MCF 10A (cell line): ENCODE data around the gene MON1B. TPM values are rescaled to one million over a fixed set of nuclear protein-coding genes. Genes with fewer than 3 reads are reported as not detected.

Source experiments
- BruUV-seq: library from RNA; stranded (reverse); fragments of 400-500 nt; replicated peaks from 2 replicates; lab custom pipeline; 2021; lab: Mats Ljungman, UMichigan
- CTCF ChIA-PET: fragments of 300-600 bp; sonication (Branson Sonifier 250); formaldehyde crosslinking; extraction: SDS; loops from one replicate; lab custom pipeline; 2021; ENCODE audit warnings: antibody characterized with exemption, inconsistent platforms; lab: Yijun Ruan, JAX
- POLR2A ChIA-PET: fragments of 300-600, 350-650 bp; sonication (Branson Sonifier 250); formaldehyde crosslinking; extraction: SDS; loops from one replicate; lab custom pipeline; 2020; ENCODE audit warnings: antibody characterized with exemption, inconsistent platforms; lab: Yijun Ruan, JAX
- DNase-seq: peaks from one replicate; pipeline ENCODE4 v3.0.0-alpha.2; 2018; ENCODE audit not compliant: unreplicated experiment
- H3K27ac Mint-ChIP-seq: one replicate; pipeline ENCODE4 v1.8.0; 2022; ENCODE audit warnings: mild to moderate bottlenecking, low read depth, mixed read lengths; ENCODE audit not compliant: unreplicated experiment
- H3K27me3 Mint-ChIP-seq: one replicate; pipeline ENCODE4 v1.8.0; 2022; ENCODE audit warnings: mixed read lengths; ENCODE audit not compliant: insufficient read depth, unreplicated experiment
- H3K36me3 Mint-ChIP-seq: one replicate; pipeline ENCODE4 v1.8.0; 2022; ENCODE audit warnings: mild to moderate bottlenecking, moderate library complexity, mixed read lengths; ENCODE audit not compliant: insufficient read depth, unreplicated experiment
- H3K4me1 Mint-ChIP-seq: one replicate; pipeline ENCODE4 v1.8.0; 2022; ENCODE audit warnings: mixed read lengths; ENCODE audit not compliant: insufficient read depth, unreplicated experiment
- H3K4me3 Mint-ChIP-seq: one replicate; pipeline ENCODE4 v1.8.0; 2022; ENCODE audit warnings: mild to moderate bottlenecking, moderate library complexity, mixed read lengths; ENCODE audit not compliant: unreplicated experiment
- H3K9me3 Mint-ChIP-seq: one replicate; pipeline ENCODE4 v1.8.0; 2022; ENCODE audit warnings: mixed read lengths; ENCODE audit not compliant: unreplicated experiment
- CTCF ChIP-seq: fragments of 200-600 bp; IDR thresholded peaks from one replicate; pipeline ENCODE4 v1.8.0; 2022; ENCODE audit warnings: antibody characterized with exemption, mild to moderate bottlenecking; ENCODE audit not compliant: unreplicated experiment
- intact Hi-C: fragments of 100-400 bp; cut with micrococcal nuclease; formaldehyde crosslinking; loops from 2 replicates; pipeline ENCODE4 v1.14.1; 2022
- total RNA-seq: library from RNA; stranded (reverse); gene quantifications from 2 replicates; pipeline ENCODE4 v1.2.3, GENCODE V29; 2022

MON1B gene
- total RNA-seq, 1 experiment from 2014 or later: 70.5 TPM

DNA sequence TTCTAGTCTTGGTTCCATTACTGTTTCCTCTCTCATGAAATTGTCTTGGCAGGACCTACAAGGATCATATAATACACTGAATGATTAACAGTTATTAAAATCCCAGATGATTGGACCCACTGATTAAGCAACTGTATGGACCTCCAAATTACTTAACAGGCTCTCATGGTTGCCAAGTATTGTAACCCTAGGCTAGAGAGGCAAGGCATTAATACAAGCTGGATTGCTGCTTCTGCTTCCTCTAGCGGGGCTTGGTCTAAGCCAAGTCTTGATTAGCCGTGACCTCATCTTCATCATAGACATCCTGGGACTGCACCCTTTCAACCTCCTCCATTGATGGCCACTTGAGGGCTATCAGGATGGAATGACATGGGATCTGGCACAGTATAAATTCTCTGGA is 55.2 kb downstream of the MON1B start:
- ChIA-PET POLR2A (no interaction called here), CTCF (interaction anchor here (0.9 to 2.8 kb wide), 2 partner anchors 10 to 338 kb away, joined by 7 to 31 read pairs; no protein-coding TSS in a partner anchor)
- Mint-ChIP-seq H3K36me3 (no peaks in the 10 kb centered on the region), H3K27ac (no peak overlapping the region), H3K4me1 (no peaks in the 10 kb centered on the region), H3K27me3 (no peaks in the 10 kb centered on the region), H3K4me3 (no peak overlapping the region), H3K9me3 (no peaks in the 10 kb centered on the region)
- no peak for DNase-seq
- BruUV-seq: no TSS peak
- intact Hi-C loops: no loop called here
- TF ChIP-seq CTCF: no peak

DNA sequence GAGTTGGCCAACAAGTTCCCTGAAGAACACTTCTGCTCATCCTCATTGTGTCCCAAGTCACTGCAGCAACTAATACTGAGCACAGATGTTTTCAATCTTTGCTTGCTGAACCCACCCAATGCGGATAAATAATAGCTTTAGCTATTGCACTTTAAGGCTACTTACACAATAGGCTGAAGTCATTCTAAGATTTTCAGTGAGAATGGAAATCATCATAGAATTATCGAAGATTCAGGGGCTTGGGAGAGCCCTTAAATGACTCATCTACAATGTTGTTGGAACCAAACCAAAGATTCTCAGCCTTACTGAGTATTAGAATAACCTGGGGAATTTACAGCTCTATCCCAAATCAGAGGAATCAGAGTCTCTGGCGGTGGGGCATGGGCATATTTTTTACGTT is 59.4 kb downstream of the MON1B start:
- TF ChIP-seq CTCF: no peak
- Mint-ChIP-seq H3K27me3 (no peaks in the 10 kb centered on the region), H3K4me3 (no peak overlapping the region), H3K4me1 (no peaks in the 10 kb centered on the region), H3K27ac (no peak overlapping the region), H3K36me3 (no peaks in the 10 kb centered on the region), H3K9me3 (no peaks in the 10 kb centered on the region)
- ChIA-PET CTCF (interaction anchor here (1.4 to 2.6 kb wide), 2 partner anchors 14 to 334 kb away, joined by 7 to 20 read pairs; no protein-coding TSS in a partner anchor), POLR2A (no interaction called here)
- intact Hi-C loops: no loop called here
- BruUV-seq: no TSS peak
- no peak for DNase-seq

Other genes with a start within 250 kb of the MON1B start
- 9.0 and 12.2 TPM in 2 replicates for gene SYCE1L, start 8.2 kb downstream of the MON1B start, total RNA-seq
- gene ADAMTS18, start 243.8 kb downstream of the MON1B start, total RNA-seq: not detected in 2 replicates